ENCODE results near the gene ATP6V1B1. TPM values are rescaled to one million over a fixed set of nuclear protein-coding genes. Genes with fewer than 3 reads are reported as not detected.

ATP6V1B1 gene
- polyA plus RNA-seq, 1 donor (not counting 4 experiments of a cell fraction or from before 2014, with no cell fraction given) = not detected

GRCh38 chr2:70891572-70892357 is 43.9 kb upstream of the ATP6V1B1 start:
- no peak for TF ChIP-seq CTCF (optimal IDR thresholded peaks at IDR 0.05 in 1 of 3, IDR thresholded peaks at IDR 0.05 in 1 of 3, conservative IDR thresholded peaks at IDR 0.05 in 1 of 3; ENCODE audit: extremely low read depth in 1 of 3, insufficient read depth in 2 of 3, low read length in 3 of 3)
- dilution Hi-C loops (cut with MboI; ENCODE audit: extremely low pct_ligation_motif_present, low sequenced_read_pairs) = no loop called here
- Histone ChIP-seq H3K4me3 (ENCODE audit: control insufficient read depth in 2 of 3, extremely low read depth in 1 of 3, insufficient read depth in 2 of 3, low read depth in 1 of 3, low read length in 3 of 3) (no peak overlapping the region), H3K27me3 (ENCODE audit: control insufficient read depth, extremely low read depth, insufficient read depth, low read length) (peaks cover 95% of the 10 kb centered on the region), H3K4me1 (ENCODE audit: control insufficient read depth, extremely low read depth, insufficient read depth, low read length) (peaks cover 4% of the 10 kb centered on the region), H4K20me1 (ENCODE audit: control insufficient read depth, extremely low read depth, insufficient read depth, low read length) (peaks cover 7% of the 10 kb centered on the region), H2AFZ (ENCODE audit: control insufficient read depth, low read length) (no peak overlapping the region), H3K9ac (ENCODE audit: control insufficient read depth, extremely low read depth, insufficient read depth, low read length) (no peak overlapping the region), H3K9me1 (ENCODE audit: control insufficient read depth, extremely low read depth, insufficient read depth, low read length) (no peaks in the 10 kb centered on the region), H3K36me3 (ENCODE audit: control insufficient read depth in 2 of 2, extremely low read depth in 1 of 2, insufficient read depth in 2 of 2, low read length in 2 of 2) (no peaks in the 10 kb centered on the region), H3K9me3 (ENCODE audit: control insufficient read depth, low read depth, low read length) (no peaks in the 10 kb centered on the region), H3K27ac (ENCODE audit: control insufficient read depth, insufficient read depth, low read length) (no peak overlapping the region), H3K4me2 (ENCODE audit: control insufficient read depth, extremely low read depth, insufficient read depth, low read depth, low read length) (no peak overlapping the region), H3K79me2 (ENCODE audit: control insufficient read depth, insufficient read depth, low read length) (no peaks in the 10 kb centered on the region)
- FAIRE-seq (no peak), DNase-seq (ENCODE audit: low read depth, low spot score) (no peak)

DNA sequence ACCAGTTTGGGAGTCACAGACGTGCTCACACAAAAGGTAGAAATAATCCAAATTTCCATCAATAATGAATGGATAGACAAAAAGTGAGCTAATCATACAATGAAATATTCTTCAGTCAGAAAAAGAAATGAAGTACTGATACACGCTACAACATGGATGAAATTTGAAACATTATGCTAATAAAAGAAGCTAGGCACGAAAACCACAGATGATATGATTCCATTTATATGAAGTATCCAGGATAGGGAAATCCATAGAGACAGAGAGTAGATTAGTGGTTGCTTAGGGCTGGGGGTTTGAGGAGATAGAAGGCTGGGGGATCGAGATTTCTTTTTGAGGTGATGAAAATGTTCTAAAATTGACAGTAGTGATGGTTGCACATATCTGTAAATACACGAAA is 43.0 kb upstream of the ATP6V1B1 start:
- H3K36me3 ChIP-seq (ENCODE audit: control insufficient read depth in 2 of 2, extremely low read depth in 1 of 2, insufficient read depth in 2 of 2, low read length in 2 of 2) = no peaks in the 10 kb centered on the region
- H3K79me2 ChIP-seq (ENCODE audit: control insufficient read depth, insufficient read depth, low read length) = no peaks in the 10 kb centered on the region
- no peaks in the 10 kb centered on the region for H3K9me3 ChIP-seq (ENCODE audit: control insufficient read depth, low read depth, low read length)
- no peaks in the 10 kb centered on the region for H3K4me1 ChIP-seq (ENCODE audit: control insufficient read depth, extremely low read depth, insufficient read depth, low read length)
- no peak for FAIRE-seq
- no peak overlapping the region for H2AFZ ChIP-seq (ENCODE audit: control insufficient read depth, low read length)
- no peak for DNase-seq (ENCODE audit: low read depth, low spot score)
- no peak overlapping the region for H3K27ac ChIP-seq (ENCODE audit: control insufficient read depth, insufficient read depth, low read length)
- H3K9ac ChIP-seq (ENCODE audit: control insufficient read depth, extremely low read depth, insufficient read depth, low read length) = no peak overlapping the region
- H3K27me3 ChIP-seq (ENCODE audit: control insufficient read depth, extremely low read depth, insufficient read depth, low read length) = peaks cover 95% of the 10 kb centered on the region
- no peaks in the 10 kb centered on the region for H3K9me1 ChIP-seq (ENCODE audit: control insufficient read depth, extremely low read depth, insufficient read depth, low read length)
- no peak overlapping the region for H3K4me2 ChIP-seq (ENCODE audit: control insufficient read depth, extremely low read depth, insufficient read depth, low read depth, low read length)
- TF ChIP-seq CTCF (optimal IDR thresholded peaks at IDR 0.05 in 1 of 3, IDR thresholded peaks at IDR 0.05 in 1 of 3, conservative IDR thresholded peaks at IDR 0.05 in 1 of 3; ENCODE audit: extremely low read depth in 1 of 3, insufficient read depth in 2 of 3, low read length in 3 of 3) (no peak), EZH2 (IDR thresholded peaks at IDR 0.05; ENCODE audit: low read length) (no peak)
- H4K20me1 ChIP-seq (ENCODE audit: control insufficient read depth, extremely low read depth, insufficient read depth, low read length) = peaks cover 4% of the 10 kb centered on the region
- dilution Hi-C loops (cut with MboI; ENCODE audit: extremely low pct_ligation_motif_present, low sequenced_read_pairs) = no loop called here
- no peak overlapping the region for H3K4me3 ChIP-seq (ENCODE audit: control insufficient read depth in 2 of 3, extremely low read depth in 1 of 3, insufficient read depth in 2 of 3, low read depth in 1 of 3, low read length in 3 of 3)

All from keratinocyte (primary cell).